GM23248 (cell line): Measurements from ENCODE around the gene TAS2R7. TPM values are rescaled to one million over a fixed set of nuclear protein-coding genes. Genes with fewer than 3 reads are reported as not detected.

Source experiments
- DNase-seq: peaks from one replicate; pipeline ENCODE4 v3.0.0-alpha.2; 2015
- H2AFZ ChIP-seq: fragments of 200-600 bp; sonication (generic); 2 replicates; pipeline ENCODE4 v1.6.1; 2016; ENCODE audit warnings: antibody characterized with exemption
- H3F3A ChIP-seq: fragments of 200-600 bp; sonication (generic); 2 replicates; pipeline ENCODE4 v1.6.1; 2016; ENCODE audit warnings: mild to moderate bottlenecking, antibody characterized with exemption, mixed run types; ENCODE audit not compliant: insufficient read depth
- H3K27ac ChIP-seq: fragments of 200-600 bp; sonication (generic); 2 replicates; pipeline ENCODE4 v1.5.1; 2016; ENCODE audit warnings: mild to moderate bottlenecking
- H3K27me3 ChIP-seq: fragments of 200-600 bp; sonication (generic); replicated peaks from 2 replicates; pipeline ENCODE4 v1.6.1; 2016; ENCODE audit warnings: mild to moderate bottlenecking; ENCODE audit not compliant: insufficient read depth
- H3K36me3 ChIP-seq: fragments of 200-600 bp; sonication (generic); 2 replicates; pipeline ENCODE4 v1.6.1; 2016; ENCODE audit warnings: low read depth, mild to moderate bottlenecking
- H3K4me1 ChIP-seq: fragments of 200-600 bp; sonication (generic); 2 replicates; pipeline ENCODE4 v1.6.1; 2016; ENCODE audit warnings: mild to moderate bottlenecking; ENCODE audit not compliant: insufficient read depth
- H3K4me2 ChIP-seq: fragments of 200-600 bp; sonication (generic); one replicate; pipeline ENCODE4 v1.6.1; 2016; ENCODE audit warnings: mild to moderate bottlenecking; ENCODE audit not compliant: unreplicated experiment
- H3K4me3 ChIP-seq: fragments of 200-600 bp; sonication (generic); 2 replicates; pipeline ENCODE4 v1.5.1; 2016; ENCODE audit warnings: mild to moderate bottlenecking
- H3K79me2 ChIP-seq: fragments of 200-600 bp; sonication (generic); 2 replicates; pipeline ENCODE4 v1.6.1; 2016; ENCODE audit warnings: mild to moderate bottlenecking; ENCODE audit not compliant: insufficient read depth
- H3K9ac ChIP-seq: fragments of 200-600 bp; sonication (generic); 2 replicates; pipeline ENCODE4 v1.6.1; 2016; ENCODE audit warnings: mild to moderate bottlenecking
- H3K9me2 ChIP-seq: fragments of 200-600 bp; sonication (generic); 2 replicates; pipeline ENCODE4 v1.6.1; 2016; ENCODE audit warnings: mixed run types, mild to moderate bottlenecking, moderate library complexity; ENCODE audit not compliant: insufficient read depth
- H3K9me3 ChIP-seq: fragments of 200-600 bp; sonication (generic); one replicate; pipeline ENCODE4 v1.6.1; 2017; ENCODE audit warnings: low read depth
- H4K20me1 ChIP-seq: fragments of 200-600 bp; sonication (generic); 2 replicates; pipeline ENCODE4 v1.6.0; 2016; ENCODE audit not compliant: insufficient read depth
- EZH2 ChIP-seq: fragments of 200-600 bp; sonication (generic); IDR thresholded peaks from 2 replicates; pipeline ENCODE4 v1.6.1; 2018; ENCODE audit warnings: antibody characterized with exemption, mild to moderate bottlenecking; ENCODE audit not compliant: insufficient read depth, poor library complexity, severe bottlenecking
- EZH2phosphoT487 ChIP-seq: fragments of 200-600 bp; sonication (generic); IDR thresholded peaks from 2 replicates; pipeline ENCODE4 v1.6.1; 2018; ENCODE audit warnings: antibody characterized with exemption, moderate library complexity, mild to moderate bottlenecking, low read depth; ENCODE audit not compliant: insufficient read depth
- WGBS, 2 experiments: methylation state at CpG; one replicate each; pipeline ENCODE4 v1.1.6; 2015 to 2017; ENCODE audit warnings: low lambda C conversion rate in 2 of 2, low coverage in 1 of 2; ENCODE audit errors: missing lambda C conversion rate in 2 of 2; 5-methylcytosine and 5-hydroxymethylcytosine counted together
- in situ Hi-C: fragments of 300-500 bp; cut with MboI; formaldehyde crosslinking; loops from 2 replicates; pipeline ENCODE4 v1.15.0; 2020
- polyA plus RNA-seq: library from polyadenylated mRNA; unstranded; fragments of >200 nt; fragmentation: Nextera tagmentation; extraction: Ambion mirVana; gene quantifications from 2 replicates; pipeline ENCODE4 v1.2.1, GENCODE V29; 2016
- total RNA-seq: library from RNA; depleted of rRNA; stranded (reverse); fragments of >200 nt; shearing (Covaris generic); gene quantifications from 2 replicates; pipeline ENCODE4 v1.2.3, GENCODE V29; 2014; rRNA removed

The TAS2R7 gene, protein sequence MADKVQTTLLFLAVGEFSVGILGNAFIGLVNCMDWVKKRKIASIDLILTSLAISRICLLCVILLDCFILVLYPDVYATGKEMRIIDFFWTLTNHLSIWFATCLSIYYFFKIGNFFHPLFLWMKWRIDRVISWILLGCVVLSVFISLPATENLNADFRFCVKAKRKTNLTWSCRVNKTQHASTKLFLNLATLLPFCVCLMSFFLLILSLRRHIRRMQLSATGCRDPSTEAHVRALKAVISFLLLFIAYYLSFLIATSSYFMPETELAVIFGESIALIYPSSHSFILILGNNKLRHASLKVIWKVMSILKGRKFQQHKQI
- not detected in 2 replicates for total RNA-seq
- polyA plus RNA-seq, result not detected in 2 replicates

- no peak for DNase-seq
- Histone ChIP-seq H3K4me2 (no peak within 1 kb of the TSS), H3K27me3 (0 out of 2 replicates have a peak, but pooled peaks cover 7% of the 10 kb centered on the region), H3F3A (no peaks in the 10 kb centered on the region), H3K27ac (no peak within 1 kb of the TSS), H2AFZ (no peak within 1 kb of the TSS), H3K36me3 (no peaks in the 10 kb centered on the region), H3K9me3 (no peaks in the 10 kb centered on the region), H3K79me2 (no peaks in the 10 kb centered on the region), H3K4me3 (no peak within 1 kb of the TSS), H4K20me1 (no peaks in the 10 kb centered on the region), H3K9me2 (no peaks in the 10 kb centered on the region), H3K9ac (no peak within 1 kb of the TSS), H3K4me1 (no peaks in the 10 kb centered on the region)
- in situ Hi-C loops, result no loop called here
- 32 to 38% methylated on average over 4 of the region's 4 CpGs for WGBS, 2 experiments
- TF ChIP-seq EZH2, result no peak
- no peak for TF ChIP-seq EZH2phosphoT487
Measured at GRCh38 chr12:10802587-10802986, at the start of gene TAS2R7. Gene TAS2R7 (minus strand): TSS chr12:10802627. CDS start chr12:10802570, 57 bp downstream.

DNA sequence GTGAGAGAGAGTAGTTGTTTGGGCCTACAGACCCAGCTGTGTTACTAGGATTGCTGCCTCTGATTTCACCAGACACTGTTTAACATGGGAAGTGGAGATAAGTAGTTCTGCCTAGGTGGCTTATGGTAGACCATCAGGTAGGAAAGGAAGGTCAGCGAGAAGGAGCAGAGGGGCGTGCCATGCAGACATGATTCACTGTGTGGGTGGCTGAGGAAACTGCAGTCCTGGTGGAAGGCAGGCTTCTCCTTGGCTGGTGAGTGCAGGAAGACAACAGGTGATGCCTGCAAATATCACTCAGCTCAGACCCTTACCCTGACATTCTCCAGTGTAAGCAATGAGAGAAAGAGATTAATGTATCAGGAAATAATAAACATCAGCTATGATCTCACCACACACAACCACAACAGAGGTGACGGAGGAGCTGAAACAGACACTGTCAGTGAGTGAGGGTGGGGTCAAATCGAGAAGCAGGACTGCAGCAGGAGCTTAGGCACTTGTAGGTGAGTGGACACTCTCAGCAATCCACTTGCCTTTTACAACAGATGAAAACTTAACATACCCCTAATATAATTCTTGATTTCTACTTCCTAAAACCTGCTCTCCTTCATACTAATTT is 48.9 kb upstream of the TAS2R7 start:
- Histone ChIP-seq H2AFZ (no peak overlapping the region), H3K4me1 (no peaks in the 10 kb centered on the region), H3K9ac (no peak overlapping the region), H4K20me1 (no peaks in the 10 kb centered on the region), H3K4me3 (no peak overlapping the region), H3K27ac (no peak overlapping the region), H3K27me3 (no peaks in the 10 kb centered on the region), H3K9me3 (no peaks in the 10 kb centered on the region), H3K79me2 (no peaks in the 10 kb centered on the region), H3F3A (no peaks in the 10 kb centered on the region), H3K9me2 (no peaks in the 10 kb centered on the region), H3K36me3 (no peaks in the 10 kb centered on the region), H3K4me2 (no peak overlapping the region)
- DNase-seq, result no peak
- TF ChIP-seq EZH2 (no peak), EZH2phosphoT487 (no peak)
- 64 to 69% methylated on average over 4 of the region's 4 CpGs for WGBS, 2 experiments
- in situ Hi-C loops, result no loop called here

- H3K9me3 ChIP-seq, result no peaks in the 10 kb centered on the region
- H3K9ac ChIP-seq, result no peak within 1 kb of the TSS
- H3K9me2 ChIP-seq, result no peaks in the 10 kb centered on the region
- no peak within 1 kb of the TSS for H2AFZ ChIP-seq
- H4K20me1 ChIP-seq, result no peaks in the 10 kb centered on the region
- no peaks in the 10 kb centered on the region for H3K36me3 ChIP-seq
- H3K79me2 ChIP-seq, result no peaks in the 10 kb centered on the region
- no peak within 1 kb of the TSS for H3K27ac ChIP-seq
- no peak for TF ChIP-seq EZH2phosphoT487
- no peak for TF ChIP-seq EZH2
- no peak for DNase-seq
- no peaks in the 10 kb centered on the region for H3F3A ChIP-seq
- WGBS, 2 experiments, result 96 to 98% methylated on average over 4 of the region's 4 CpGs
- no peak within 1 kb of the TSS for H3K4me2 ChIP-seq
- no peaks in the 10 kb centered on the region for H3K4me1 ChIP-seq
- no peaks in the 10 kb centered on the region for H3K27me3 ChIP-seq
- H3K4me3 ChIP-seq, result no peak within 1 kb of the TSS
- in situ Hi-C loops, result no loop called here
Measured at GRCh38 chr12:10849425-10849878, 47.0 kb upstream of the TAS2R7 start, which contains the start of gene PRR4. Gene PRR4 (minus strand): TSS chr12:10849475. CDS start chr12:10849437, 38 bp downstream.

DNA sequence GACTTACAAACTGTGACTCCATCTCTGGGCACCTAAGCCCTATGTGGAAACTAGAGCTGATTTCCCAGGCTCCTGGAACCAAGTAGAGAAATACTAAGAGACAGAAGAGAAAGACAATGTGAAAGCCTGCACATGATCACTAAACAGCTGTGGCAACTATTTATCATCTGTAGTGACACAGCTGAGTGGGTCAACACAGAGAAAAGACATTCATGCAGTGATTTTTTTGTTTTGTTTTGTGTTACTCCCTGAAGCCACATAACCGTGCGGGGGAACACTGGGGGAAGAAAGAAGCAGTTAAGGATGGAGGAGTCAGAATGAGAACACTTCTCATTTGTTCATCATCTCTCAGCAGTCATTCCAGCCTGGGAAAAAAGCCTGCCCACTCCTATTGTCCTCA is 45.3 kb upstream of the TAS2R7 start:
- H3K9me2 ChIP-seq, result no peaks in the 10 kb centered on the region
- in situ Hi-C loops, result no loop called here
- no peaks in the 10 kb centered on the region for H3K9me3 ChIP-seq
- H3K4me2 ChIP-seq, result no peak overlapping the region
- no peaks in the 10 kb centered on the region for H3K79me2 ChIP-seq
- no peak for TF ChIP-seq EZH2phosphoT487
- no peak for TF ChIP-seq EZH2
- no peak overlapping the region for H2AFZ ChIP-seq
- H3K9ac ChIP-seq, result no peak overlapping the region
- H3K27me3 ChIP-seq, result no peaks in the 10 kb centered on the region
- H3K36me3 ChIP-seq, result no peaks in the 10 kb centered on the region
- H4K20me1 ChIP-seq, result no peaks in the 10 kb centered on the region
- H3F3A ChIP-seq, result no peaks in the 10 kb centered on the region
- WGBS, 2 experiments, result 44 to 45% methylated on average over 2 of the region's 2 CpGs
- DNase-seq, result no peak
- no peak overlapping the region for H3K4me3 ChIP-seq
- H3K4me1 ChIP-seq, result no peaks in the 10 kb centered on the region
- no peak overlapping the region for H3K27ac ChIP-seq
